DMS79 (cell line): ENCODE measurements around the gene GNRH2.
"Not testable (repeated sequence)": the region's sequence is repeated elsewhere in the genome, so short reads cannot be mapped to it uniquely, and the experiment has no call there.

Experiments
- DNase-seq: peaks from one replicate; lab custom pipeline; 2025; lab: John Stamatoyannopoulos, UW

GNRH2 gene

GRCh38 chr20:3073251-3073643 is 29.8 kb downstream of the GNRH2 start:
- DNase-seq = not testable (repeated sequence)

- DNase-seq = no peak
These were observed 31.4 kb downstream of the GNRH2 start for GRCh38 chr20:3074812-3075211.

GRCh38 chr20:3075315-3075714 is 31.9 kb downstream of the GNRH2 start:
- not testable (repeated sequence) for DNase-seq

GRCh38 chr20:3077618-3078134 is 34.3 kb downstream of the GNRH2 start:
- no peak for DNase-seq

- no peak for DNase-seq
These were observed 37.5 kb downstream of the GNRH2 start for GRCh38 chr20:3080939-3081388.

GRCh38 chr20:3081641-3082040 is 38.2 kb downstream of the GNRH2 start:
- DNase-seq = no peak

GRCh38 chr20:3082306-3082951 is 39.0 kb downstream of the GNRH2 start:
- no peak for DNase-seq

GRCh38 chr20:3082955-3083952 is 39.8 kb downstream of the GNRH2 start:
- DNase-seq = no peak

GRCh38 chr20:3084283-3084985 is 41.0 kb downstream of the GNRH2 start, which contains the start of gene AVP:
TSS of gene AVP (minus strand) at chr20:3084724. CDS start at chr20:3084674, 50 bp downstream.
- no peak for DNase-seq

- DNase-seq = no peak
These were observed 41.6 kb downstream of the GNRH2 start for GRCh38 chr20:3084986-3085360.

- DNase-seq = no peak
These were observed 42.2 kb downstream of the GNRH2 start for GRCh38 chr20:3085571-3086072.

GRCh38 chr20:3088031-3088430 is 44.6 kb downstream of the GNRH2 start:
- DNase-seq = no peak

- no peak for DNase-seq
These were observed 47.1 kb downstream of the GNRH2 start for GRCh38 chr20:3090565-3090964.

- DNase-seq = no peak
These were observed 49.4 kb downstream of the GNRH2 start for GRCh38 chr20:3092611-3093379.

GRCh38 chr20:3093861-3094361 is 50.5 kb downstream of the GNRH2 start:
- no peak for DNase-seq

GRCh38 chr20:3094848-3095629 is 51.6 kb downstream of the GNRH2 start:
- DNase-seq = no peak
